Panc1 (cell line): ENCODE results near the gene MORC4. TPM values are rescaled to one million over a fixed set of nuclear protein-coding genes. Genes with fewer than 3 reads are reported as not detected.

ENCODE experiments used
- ATAC-seq: fragments of 200-7000 bp; cut with Tn5 transposase; 2 replicates; pipeline ENCODE4 v1.9.1; 2020; ENCODE audit warnings: mild to moderate bottlenecking, moderate library complexity
- BruUV-seq: library from RNA; stranded (reverse); fragments of 400-500 nt; replicated peaks from 2 replicates; lab custom pipeline; 2021; lab: Mats Ljungman, UMichigan
- CTCF ChIA-PET: fragments of 300-600 bp; sonication (Branson Sonifier 250); formaldehyde crosslinking; loops from one replicate; lab custom pipeline; 2022; ENCODE audit warnings: antibody characterized with exemption; lab: Charles Lee
- POLR2A ChIA-PET: fragments of 300-600 bp; sonication (Branson Sonifier 250); formaldehyde crosslinking; loops from one replicate; lab custom pipeline; 2022; ENCODE audit warnings: antibody characterized with exemption; lab: Charles Lee
- DNase-seq: peaks from one replicate; pipeline ENCODE4 v3.0.0-alpha.2; 2010; ENCODE audit warnings: low read depth, low spot score
- H3K27ac ChIP-seq: 2 replicates; pipeline ENCODE4 v1.5.1; 2011; ENCODE audit warnings: mild to moderate bottlenecking, low read length, inconsistent platforms
- H3K27me3 ChIP-seq: fragments of 200-500 bp; sonication (Bioruptor generic); 2 replicates; pipeline ENCODE4 v1.6.0; 2014; ENCODE audit warnings: low read length, inconsistent platforms; ENCODE audit not compliant: control insufficient read depth, insufficient read depth
- H3K36me3 ChIP-seq: fragments of 200-500 bp; sonication (Bioruptor generic); 2 replicates; pipeline ENCODE4 v1.5.1; 2014; ENCODE audit warnings: inconsistent platforms, mild to moderate bottlenecking, low read length, moderate library complexity; ENCODE audit not compliant: control insufficient read depth, insufficient read depth
- H3K4me1 ChIP-seq: 2 replicates; pipeline ENCODE4 v1.5.1; 2011; ENCODE audit warnings: inconsistent platforms, mild to moderate bottlenecking, low read length, moderate library complexity; ENCODE audit not compliant: control insufficient read depth, insufficient read depth
- H3K4me3 ChIP-seq, 2 experiments: 2 replicates each; pipeline ENCODE4 v1.5.1; 2011 to 2012; ENCODE audit warnings: low read depth in 2 of 2, low read length in 2 of 2, mild to moderate bottlenecking in 2 of 2, inconsistent platforms in 1 of 2, moderate library complexity in 1 of 2
- H3K9me3 ChIP-seq: fragments of 200-500 bp; sonication (Bioruptor generic); 2 replicates; pipeline ENCODE4 v1.5.1; 2014; ENCODE audit warnings: low read depth, mild to moderate bottlenecking, inconsistent platforms, low read length, moderate library complexity; ENCODE audit not compliant: control insufficient read depth, insufficient read depth
- POLR2AphosphoS5 ChIP-seq: IDR thresholded peaks from 2 replicates; pipeline ENCODE4 v1.6.1; 2012; ENCODE audit warnings: mild to moderate bottlenecking, low read depth, low read length, moderate library complexity
- SIN3A ChIP-seq: IDR thresholded peaks from 2 replicates; pipeline ENCODE4 v1.6.1; 2012; ENCODE audit warnings: low read depth, mild to moderate bottlenecking, low read length, moderate library complexity, borderline replicate concordance; ENCODE audit not compliant: insufficient read depth
- TCF7L2 ChIP-seq: IDR thresholded peaks from 2 replicates; pipeline ENCODE4 v1.6.1; 2011; ENCODE audit warnings: mild to moderate bottlenecking, low read depth, low read length, inconsistent platforms
- in situ Hi-C: cut with HindIII; loops from 2 replicates; pipeline ENCODE4 v1.10.0; 2016; ENCODE audit warnings: low sequenced_read_pairs, low pct_unique_long_range_greater_than_20kb
- intact Hi-C: fragments of 100-400 bp; cut with micrococcal nuclease; formaldehyde crosslinking; loops from one replicate; pipeline ENCODE4 v1.10.0; 2022; ENCODE audit not compliant: unreplicated experiment
- total RNA-seq: library from RNA; stranded (reverse); gene quantifications from one replicate; pipeline ENCODE4 v1.2.1, GENCODE V29; 2021; ENCODE audit not compliant: unreplicated experiment
- TF ChIP-seq, protein P1 (sequence below), 2 experiments: IDR thresholded peaks; 2 replicates each; pipeline ENCODE4 v1.6.1; 2011 to 2012; ENCODE audit warnings: low read depth in 2 of 2, control low read depth in 1 of 2, low read length in 1 of 2, mild to moderate bottlenecking in 1 of 2, moderate library complexity in 1 of 2; ENCODE audit not compliant: insufficient read depth in 1 of 2
- TF ChIP-seq, protein P2 (sequence below): fragments of 450-650 bp; IDR thresholded peaks from 2 replicates; pipeline ENCODE4 v1.5.1; 2017; ENCODE audit warnings: mild to moderate bottlenecking

The MORC4 gene
- total RNA-seq, 1 experiment from 2014 or later, result 7.4 TPM

DNA sequence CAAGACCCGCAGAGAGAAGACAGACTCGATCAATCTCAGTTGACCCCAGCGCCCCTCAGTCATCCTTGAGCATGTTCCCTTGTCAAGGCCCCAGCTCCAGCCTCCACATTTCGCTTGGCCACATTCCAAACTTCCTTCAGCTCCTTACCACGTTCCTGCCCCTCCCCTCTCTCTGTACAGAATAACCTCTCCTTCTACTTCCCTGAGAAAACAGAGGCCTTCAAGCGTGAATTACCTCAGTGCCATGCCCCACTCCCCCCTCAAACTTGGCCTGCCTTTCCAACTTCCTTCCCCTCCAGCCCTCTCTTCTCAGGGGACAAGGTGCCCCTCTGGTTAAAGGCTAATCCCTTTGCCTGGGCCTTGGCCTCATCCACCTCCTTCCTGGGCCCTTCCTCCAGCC, 93.7 kb downstream of the MORC4 start:
- Histone ChIP-seq H3K4me1 (no peaks in the 10 kb centered on the region), H3K27ac (no peak overlapping the region), H3K27me3 (no peaks in the 10 kb centered on the region), H3K9me3 (no peaks in the 10 kb centered on the region), H3K36me3 (no peaks in the 10 kb centered on the region), H3K4me3 (no peak overlapping the region)
- in situ Hi-C loops, result no loop called here
- no TSS peak for BruUV-seq
- ChIA-PET POLR2A (no interaction called here), CTCF (no interaction called here)
- no peak for DNase-seq
- ATAC-seq, result no peak
- no peak for TF ChIP-seq SIN3A
- TF ChIP-seq, protein P1, sequence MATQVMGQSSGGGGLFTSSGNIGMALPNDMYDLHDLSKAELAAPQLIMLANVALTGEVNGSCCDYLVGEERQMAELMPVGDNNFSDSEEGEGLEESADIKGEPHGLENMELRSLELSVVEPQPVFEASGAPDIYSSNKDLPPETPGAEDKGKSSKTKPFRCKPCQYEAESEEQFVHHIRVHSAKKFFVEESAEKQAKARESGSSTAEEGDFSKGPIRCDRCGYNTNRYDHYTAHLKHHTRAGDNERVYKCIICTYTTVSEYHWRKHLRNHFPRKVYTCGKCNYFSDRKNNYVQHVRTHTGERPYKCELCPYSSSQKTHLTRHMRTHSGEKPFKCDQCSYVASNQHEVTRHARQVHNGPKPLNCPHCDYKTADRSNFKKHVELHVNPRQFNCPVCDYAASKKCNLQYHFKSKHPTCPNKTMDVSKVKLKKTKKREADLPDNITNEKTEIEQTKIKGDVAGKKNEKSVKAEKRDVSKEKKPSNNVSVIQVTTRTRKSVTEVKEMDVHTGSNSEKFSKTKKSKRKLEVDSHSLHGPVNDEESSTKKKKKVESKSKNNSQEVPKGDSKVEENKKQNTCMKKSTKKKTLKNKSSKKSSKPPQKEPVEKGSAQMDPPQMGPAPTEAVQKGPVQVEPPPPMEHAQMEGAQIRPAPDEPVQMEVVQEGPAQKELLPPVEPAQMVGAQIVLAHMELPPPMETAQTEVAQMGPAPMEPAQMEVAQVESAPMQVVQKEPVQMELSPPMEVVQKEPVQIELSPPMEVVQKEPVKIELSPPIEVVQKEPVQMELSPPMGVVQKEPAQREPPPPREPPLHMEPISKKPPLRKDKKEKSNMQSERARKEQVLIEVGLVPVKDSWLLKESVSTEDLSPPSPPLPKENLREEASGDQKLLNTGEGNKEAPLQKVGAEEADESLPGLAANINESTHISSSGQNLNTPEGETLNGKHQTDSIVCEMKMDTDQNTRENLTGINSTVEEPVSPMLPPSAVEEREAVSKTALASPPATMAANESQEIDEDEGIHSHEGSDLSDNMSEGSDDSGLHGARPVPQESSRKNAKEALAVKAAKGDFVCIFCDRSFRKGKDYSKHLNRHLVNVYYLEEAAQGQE (IDR thresholded peaks at IDR 0.05; ENCODE audit: insufficient read depth in 1 of 2, low read depth in 2 of 2, low read length in 1 of 2), result no peak
- no peak for TF ChIP-seq POLR2AphosphoS5
- TF ChIP-seq, protein P2, sequence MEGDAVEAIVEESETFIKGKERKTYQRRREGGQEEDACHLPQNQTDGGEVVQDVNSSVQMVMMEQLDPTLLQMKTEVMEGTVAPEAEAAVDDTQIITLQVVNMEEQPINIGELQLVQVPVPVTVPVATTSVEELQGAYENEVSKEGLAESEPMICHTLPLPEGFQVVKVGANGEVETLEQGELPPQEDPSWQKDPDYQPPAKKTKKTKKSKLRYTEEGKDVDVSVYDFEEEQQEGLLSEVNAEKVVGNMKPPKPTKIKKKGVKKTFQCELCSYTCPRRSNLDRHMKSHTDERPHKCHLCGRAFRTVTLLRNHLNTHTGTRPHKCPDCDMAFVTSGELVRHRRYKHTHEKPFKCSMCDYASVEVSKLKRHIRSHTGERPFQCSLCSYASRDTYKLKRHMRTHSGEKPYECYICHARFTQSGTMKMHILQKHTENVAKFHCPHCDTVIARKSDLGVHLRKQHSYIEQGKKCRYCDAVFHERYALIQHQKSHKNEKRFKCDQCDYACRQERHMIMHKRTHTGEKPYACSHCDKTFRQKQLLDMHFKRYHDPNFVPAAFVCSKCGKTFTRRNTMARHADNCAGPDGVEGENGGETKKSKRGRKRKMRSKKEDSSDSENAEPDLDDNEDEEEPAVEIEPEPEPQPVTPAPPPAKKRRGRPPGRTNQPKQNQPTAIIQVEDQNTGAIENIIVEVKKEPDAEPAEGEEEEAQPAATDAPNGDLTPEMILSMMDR, result no peak
- TF ChIP-seq TCF7L2, result no peak
- intact Hi-C loops, result no loop called here

DNA sequence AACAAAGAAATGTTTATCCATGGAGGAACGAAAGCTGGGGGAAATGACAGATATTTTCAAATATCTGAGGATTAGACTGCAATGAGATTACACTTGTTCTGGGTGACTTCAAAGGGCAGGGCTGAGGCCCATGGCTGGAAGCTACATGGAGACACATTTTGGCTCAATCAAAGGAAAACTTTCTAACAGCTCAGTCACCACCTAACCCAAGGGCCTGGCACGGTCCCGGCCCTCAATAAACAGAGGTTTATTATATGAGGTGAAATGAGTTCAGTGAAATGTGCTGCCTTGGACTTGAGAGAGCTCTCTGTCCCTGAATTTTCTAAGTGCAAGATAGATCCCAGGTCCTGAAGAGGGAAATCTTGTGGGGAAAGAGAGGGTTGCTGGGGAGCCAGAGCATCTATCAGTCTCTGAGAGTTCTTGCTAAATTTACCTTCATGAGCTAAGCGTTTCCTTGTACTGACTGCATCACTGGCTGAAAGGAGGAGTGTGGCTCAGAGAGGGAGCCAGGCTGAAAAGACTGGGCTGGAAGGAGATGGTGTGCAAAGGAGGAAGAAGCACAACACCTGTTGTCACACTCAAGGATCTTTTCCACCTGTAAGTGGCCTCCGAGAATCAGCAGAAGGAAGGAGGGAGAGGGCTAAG, 94.8 kb downstream of the MORC4 start:
- no peak; the same call in 1 of the 2 replicates for ATAC-seq
- intact Hi-C loops (no loop called here), in situ Hi-C loops (no loop called here)
- no TSS peak for BruUV-seq
- POLR2A ChIA-PET, result no interaction called here
- DNase-seq, result no peak
- no peak overlapping the region for H3K4me3 ChIP-seq
- CTCF ChIA-PET, result no interaction called here
- TF ChIP-seq, protein P1 (IDR thresholded peaks at IDR 0.05; ENCODE audit: insufficient read depth in 1 of 2, low read depth in 2 of 2, low read length in 1 of 2), result no peak
- TF ChIP-seq POLR2AphosphoS5 (no peak), TCF7L2 (no peak), SIN3A (no peak)
- TF ChIP-seq, protein P2, result no peak
- H3K27me3 ChIP-seq, result no peaks in the 10 kb centered on the region
- no peaks in the 10 kb centered on the region for H3K36me3 ChIP-seq
- no peak overlapping the region for H3K27ac ChIP-seq
- H3K4me1 ChIP-seq, result no peaks in the 10 kb centered on the region
- no peaks in the 10 kb centered on the region for H3K9me3 ChIP-seq
